Nephron progenitor cell (in vitro differentiated cells): Measurements from ENCODE around the gene TMEM217.

Source experiments
- DNase-seq: peaks from one replicate; pipeline ENCODE4 v3.0.0; 2021
- H3K27ac Mint-ChIP-seq: 2 replicates; pipeline ENCODE4 v1.8.0; 2021; ENCODE audit warnings: mild to moderate bottlenecking, moderate library complexity, mixed read lengths
- H3K27me3 Mint-ChIP-seq: 2 replicates; pipeline ENCODE4 v1.8.0; 2021; ENCODE audit warnings: mild to moderate bottlenecking, low read depth, mixed read lengths; ENCODE audit not compliant: poor library complexity
- H3K36me3 Mint-ChIP-seq: 2 replicates; pipeline ENCODE4 v1.8.0; 2021; ENCODE audit warnings: low read depth, mixed read lengths
- H3K4me1 Mint-ChIP-seq: 2 replicates; pipeline ENCODE4 v1.8.0; 2021; ENCODE audit warnings: mixed read lengths
- H3K4me3 Mint-ChIP-seq: 2 replicates; pipeline ENCODE4 v1.8.0; 2021; ENCODE audit warnings: mild to moderate bottlenecking, moderate library complexity, mixed read lengths
- H3K9me3 Mint-ChIP-seq: 2 replicates; pipeline ENCODE4 v1.8.0; 2021; ENCODE audit warnings: mild to moderate bottlenecking, moderate library complexity, mixed read lengths
- TF ChIP-seq, protein P1 (sequence below): fragments of 200-600 bp; sonication (generic); IDR thresholded peaks from 2 replicates; pipeline ENCODE4 v1.5.0; 2021; ENCODE audit warnings: antibody characterized with exemption

TMEM217 gene

DNA sequence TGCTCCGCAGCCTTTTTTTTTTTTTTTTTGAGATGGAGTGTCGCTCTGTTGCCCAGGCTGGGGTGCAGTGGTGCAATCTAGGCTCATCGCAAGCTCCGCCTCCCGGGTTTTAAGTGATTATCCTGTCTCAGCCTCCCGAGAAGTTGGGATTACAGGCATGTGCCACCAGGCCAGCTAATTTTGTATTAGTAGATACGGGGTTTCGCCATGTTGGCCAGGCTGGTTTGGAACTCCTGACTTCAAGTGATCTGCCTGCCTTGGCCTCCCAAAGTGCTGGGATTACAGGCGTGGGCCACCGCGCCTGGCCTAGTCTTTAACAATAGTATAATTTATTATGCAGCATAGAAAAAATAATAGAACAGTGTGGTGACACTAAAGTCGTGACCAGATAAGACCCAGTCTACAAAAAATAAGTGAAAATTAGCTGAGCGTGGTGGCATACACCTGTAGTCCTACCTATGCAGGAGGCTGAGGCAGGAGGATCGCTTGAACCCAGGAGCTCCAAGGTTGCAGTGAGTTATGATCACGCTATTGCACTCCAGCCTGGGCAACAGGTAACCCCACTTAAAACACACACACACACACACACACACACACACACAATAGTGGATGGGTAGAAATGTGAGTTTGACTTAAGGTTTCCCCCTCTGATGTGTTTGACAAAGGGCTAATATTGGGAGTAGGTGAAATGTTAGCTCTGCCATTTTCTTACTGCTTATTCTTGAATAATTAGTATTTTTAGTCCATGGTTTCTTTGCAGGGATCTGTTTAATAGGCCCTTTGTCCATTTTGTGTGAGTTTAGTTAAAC is 81.5 kb downstream of the TMEM217 start:
- no peak overlapping the region for H3K27ac Mint-ChIP-seq
- H3K4me1 Mint-ChIP-seq = peaks cover 21% of the 10 kb centered on the region
- H3K27me3 Mint-ChIP-seq = peaks cover 7% of the 10 kb centered on the region
- H3K4me3 Mint-ChIP-seq = no peak overlapping the region
- TF ChIP-seq, protein P1, sequence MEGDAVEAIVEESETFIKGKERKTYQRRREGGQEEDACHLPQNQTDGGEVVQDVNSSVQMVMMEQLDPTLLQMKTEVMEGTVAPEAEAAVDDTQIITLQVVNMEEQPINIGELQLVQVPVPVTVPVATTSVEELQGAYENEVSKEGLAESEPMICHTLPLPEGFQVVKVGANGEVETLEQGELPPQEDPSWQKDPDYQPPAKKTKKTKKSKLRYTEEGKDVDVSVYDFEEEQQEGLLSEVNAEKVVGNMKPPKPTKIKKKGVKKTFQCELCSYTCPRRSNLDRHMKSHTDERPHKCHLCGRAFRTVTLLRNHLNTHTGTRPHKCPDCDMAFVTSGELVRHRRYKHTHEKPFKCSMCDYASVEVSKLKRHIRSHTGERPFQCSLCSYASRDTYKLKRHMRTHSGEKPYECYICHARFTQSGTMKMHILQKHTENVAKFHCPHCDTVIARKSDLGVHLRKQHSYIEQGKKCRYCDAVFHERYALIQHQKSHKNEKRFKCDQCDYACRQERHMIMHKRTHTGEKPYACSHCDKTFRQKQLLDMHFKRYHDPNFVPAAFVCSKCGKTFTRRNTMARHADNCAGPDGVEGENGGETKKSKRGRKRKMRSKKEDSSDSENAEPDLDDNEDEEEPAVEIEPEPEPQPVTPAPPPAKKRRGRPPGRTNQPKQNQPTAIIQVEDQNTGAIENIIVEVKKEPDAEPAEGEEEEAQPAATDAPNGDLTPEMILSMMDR = no peak
- no peaks in the 10 kb centered on the region for H3K9me3 Mint-ChIP-seq
- no peak for DNase-seq
- H3K36me3 Mint-ChIP-seq = peaks cover 26% of the 10 kb centered on the region

DNA sequence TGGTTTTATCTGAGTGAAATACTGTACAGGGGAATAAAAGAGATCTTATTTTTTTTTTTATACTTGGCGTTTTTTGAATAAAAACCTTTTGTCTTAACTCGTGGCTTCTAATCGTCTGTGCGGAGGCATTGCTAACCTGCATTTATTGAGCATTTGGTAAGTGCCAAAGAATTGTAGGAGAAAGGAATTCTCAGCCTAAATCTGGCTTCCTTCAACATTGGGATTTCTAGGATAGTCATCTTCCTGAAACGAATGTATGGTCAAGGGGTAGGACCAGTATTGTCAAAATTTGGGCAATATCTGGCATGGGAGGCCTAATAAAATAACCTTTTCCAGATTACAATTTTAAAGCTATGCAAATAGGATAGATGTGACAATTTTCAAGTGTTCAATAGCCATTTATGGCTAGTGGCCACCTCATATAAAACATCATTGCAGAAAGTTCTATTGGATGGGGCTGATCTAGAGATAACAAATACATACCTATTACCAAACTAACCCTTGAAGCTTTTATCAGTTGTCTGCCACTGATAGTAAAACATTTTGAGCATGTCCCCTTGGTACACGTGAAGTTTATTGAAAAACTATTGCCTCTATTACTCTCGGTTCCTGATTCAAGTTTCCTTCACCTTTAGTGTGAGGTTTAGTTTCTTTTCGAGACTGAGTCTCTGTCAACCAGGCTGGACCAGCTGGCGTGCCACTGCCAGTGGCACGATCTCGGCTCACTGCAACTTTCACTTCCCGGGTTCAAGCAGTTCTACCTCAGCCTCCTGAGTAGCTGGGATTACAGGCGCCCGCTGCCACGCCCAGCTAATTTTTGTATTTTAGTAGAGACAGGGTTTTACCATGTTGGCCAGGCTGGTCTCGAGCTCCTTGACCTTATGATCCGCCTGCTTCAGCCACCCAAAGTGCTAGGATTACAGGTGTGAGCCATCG is 82.3 kb downstream of the TMEM217 start:
- no peaks in the 10 kb centered on the region for H3K9me3 Mint-ChIP-seq
- H3K4me3 Mint-ChIP-seq = no peak overlapping the region
- TF ChIP-seq, protein P1 = no peak
- H3K4me1 Mint-ChIP-seq = peaks cover 26% of the 10 kb centered on the region
- no peak for DNase-seq
- peaks cover 9% of the 10 kb centered on the region for H3K27me3 Mint-ChIP-seq
- no peak overlapping the region for H3K27ac Mint-ChIP-seq
- H3K36me3 Mint-ChIP-seq = peaks cover 26% of the 10 kb centered on the region

DNA sequence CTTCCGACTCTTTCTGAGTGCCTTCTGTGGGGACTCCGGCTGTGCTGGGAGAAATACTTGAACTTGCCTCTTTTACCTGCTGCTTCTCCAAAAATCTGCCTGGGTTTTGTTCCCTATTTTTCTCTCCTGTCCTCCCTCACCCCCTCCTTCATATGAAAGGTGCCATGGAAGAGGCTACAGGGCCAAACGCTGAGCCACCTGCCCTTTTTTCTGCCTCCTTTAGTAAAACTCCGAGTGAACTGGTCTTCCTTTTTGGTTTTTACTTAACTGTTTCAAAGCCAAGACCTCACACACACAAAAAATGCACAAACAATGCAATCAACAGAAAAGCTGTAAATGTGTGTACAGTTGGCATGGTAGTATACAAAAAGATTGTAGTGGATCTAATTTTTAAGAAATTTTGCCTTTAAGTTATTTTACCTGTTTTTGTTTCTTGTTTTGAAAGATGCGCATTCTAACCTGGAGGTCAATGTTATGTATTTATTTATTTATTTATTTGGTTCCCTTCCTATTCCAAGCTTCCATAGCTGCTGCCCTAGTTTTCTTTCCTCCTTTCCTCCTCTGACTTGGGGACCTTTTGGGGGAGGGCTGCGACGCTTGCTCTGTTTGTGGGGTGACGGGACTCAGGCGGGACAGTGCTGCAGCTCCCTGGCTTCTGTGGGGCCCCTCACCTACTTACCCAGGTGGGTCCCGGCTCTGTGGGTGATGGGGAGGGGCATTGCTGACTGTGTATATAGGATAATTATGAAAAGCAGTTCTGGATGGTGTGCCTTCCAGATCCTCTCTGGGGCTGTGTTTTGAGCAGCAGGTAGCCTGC is 83.2 kb downstream of the TMEM217 start:
- peaks cover 26% of the 10 kb centered on the region for H3K36me3 Mint-ChIP-seq
- DNase-seq = no peak
- peaks cover 7% of the 10 kb centered on the region for H3K27me3 Mint-ChIP-seq
- H3K9me3 Mint-ChIP-seq = no peaks in the 10 kb centered on the region
- H3K27ac Mint-ChIP-seq = no peak overlapping the region
- TF ChIP-seq, protein P1 = no peak
- H3K4me1 Mint-ChIP-seq = peaks cover 26% of the 10 kb centered on the region
- no peak overlapping the region for H3K4me3 Mint-ChIP-seq

DNA sequence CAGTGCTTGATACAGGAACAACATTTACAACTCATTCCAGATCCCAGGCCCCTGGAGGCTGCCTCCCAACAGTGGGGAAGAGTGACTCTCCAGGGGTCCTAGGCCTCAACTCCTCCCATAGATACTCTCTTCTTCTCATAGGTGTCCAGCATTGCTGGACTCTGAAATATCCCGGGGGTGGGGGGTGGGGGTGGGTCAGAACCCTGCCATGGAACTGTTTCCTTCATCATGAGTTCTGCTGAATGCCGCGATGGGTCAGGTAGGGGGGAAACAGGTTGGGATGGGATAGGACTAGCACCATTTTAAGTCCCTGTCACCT is 83.8 kb downstream of the TMEM217 start:
- DNase-seq = no peak
- Mint-ChIP-seq H3K4me3 (no peak overlapping the region), H3K36me3 (peaks cover 26% of the 10 kb centered on the region), H3K27me3 (peaks cover 7% of the 10 kb centered on the region), H3K9me3 (no peaks in the 10 kb centered on the region), H3K27ac (no peak overlapping the region), H3K4me1 (peaks cover 30% of the 10 kb centered on the region)
- TF ChIP-seq, protein P1 = no peak

DNA sequence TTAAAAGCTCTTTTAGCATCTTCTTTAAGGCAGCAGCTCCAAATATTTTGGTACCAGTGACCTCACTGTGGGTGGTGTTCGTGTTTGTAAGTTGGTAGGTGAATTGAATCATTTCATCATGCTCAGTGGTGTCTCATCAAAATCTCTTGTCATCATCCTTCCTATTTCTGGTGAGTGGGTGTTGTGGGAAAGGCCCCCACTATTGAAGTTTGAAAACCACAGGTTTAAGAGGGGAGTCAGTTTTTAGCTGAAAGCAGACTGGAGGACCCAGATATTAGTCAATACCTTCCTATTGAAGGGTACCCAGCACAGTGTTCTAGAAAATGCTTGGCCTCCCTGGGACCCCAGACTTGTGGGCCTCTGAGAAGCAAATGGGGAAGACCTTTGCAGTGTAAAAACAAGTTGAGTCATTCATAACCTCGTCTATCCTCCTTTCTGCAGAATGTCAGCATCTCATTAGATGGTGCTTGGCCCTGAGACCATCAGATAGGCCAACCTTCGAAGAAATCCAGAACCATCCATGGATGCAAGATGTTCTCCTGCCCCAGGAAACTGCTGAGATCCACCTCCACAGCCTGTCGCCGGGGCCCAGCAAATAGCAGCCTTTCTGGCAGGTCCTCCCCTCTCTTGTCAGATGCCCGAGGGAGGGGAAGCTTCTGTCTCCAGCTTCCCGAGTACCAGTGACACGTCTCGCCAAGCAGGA is 84.3 kb downstream of the TMEM217 start:
- no peak overlapping the region for H3K27ac Mint-ChIP-seq
- no peak for DNase-seq
- no peak overlapping the region for H3K4me3 Mint-ChIP-seq
- peaks cover 7% of the 10 kb centered on the region for H3K27me3 Mint-ChIP-seq
- no peaks in the 10 kb centered on the region for H3K9me3 Mint-ChIP-seq
- H3K36me3 Mint-ChIP-seq = peaks cover 26% of the 10 kb centered on the region
- H3K4me1 Mint-ChIP-seq = peaks cover 35% of the 10 kb centered on the region
- TF ChIP-seq, protein P1 = no peak
